Natural killer cell (primary cell): ENCODE measurements around the gene GPC4. TPM values are rescaled to one million over a fixed set of nuclear protein-coding genes. Genes with fewer than 3 reads are reported as not detected.

Experiments used
- ATAC-seq, 3 donors: fragments of 150-1000 bp in 2 of 3; fragments of 200-7000 bp in 1 of 3; cut with Tn5 transposase; 1 replicate in 1 of 3; 2 replicates in 2 of 3; pipeline ENCODE4 v1.10.0; 2021; ENCODE audit warnings: mild to moderate bottlenecking in 2 of 3, moderate library complexity in 2 of 3
- DNase-seq, 2 donors: peaks; one replicate each; pipeline versions ENCODE4 v3.0.0 to v3.0.0-alpha.2; 2013 to 2021; ENCODE audit warnings: mixed read lengths in 1 of 2
- H3K27ac ChIP-seq: one replicate; pipeline ENCODE4 v1.5.1; 2013; ENCODE audit warnings: mild to moderate bottlenecking, low read length
- H3K27me3 ChIP-seq: one replicate; pipeline ENCODE4 v1.6.1; 2013; ENCODE audit warnings: low read length; ENCODE audit not compliant: control insufficient read depth, insufficient read depth
- H3K36me3 ChIP-seq: one replicate; pipeline ENCODE4 v1.6.1; 2013; ENCODE audit warnings: low read length; ENCODE audit not compliant: control insufficient read depth, insufficient read depth
- H3K4me1 ChIP-seq: one replicate; pipeline ENCODE4 v1.6.1; 2013; ENCODE audit warnings: low read length; ENCODE audit not compliant: control insufficient read depth, insufficient read depth
- H3K4me3 ChIP-seq: one replicate; pipeline ENCODE4 v1.5.1; 2013; ENCODE audit warnings: low read length
- H3K9me3 ChIP-seq: one replicate; pipeline ENCODE4 v1.6.1; 2013; ENCODE audit warnings: low read length; ENCODE audit not compliant: control insufficient read depth, insufficient read depth
- H3K27ac Mint-ChIP-seq, 2 donors: one replicate each; pipeline ENCODE4 v1.8.0; 2022; ENCODE audit warnings: mild to moderate bottlenecking in 2 of 2, mixed read lengths in 2 of 2, moderate library complexity in 1 of 2
- H3K27me3 Mint-ChIP-seq, 2 donors: one replicate each; pipeline ENCODE4 v1.8.0; 2022; ENCODE audit warnings: low read depth in 2 of 2, mixed read lengths in 2 of 2
- H3K36me3 Mint-ChIP-seq: one replicate; pipeline ENCODE4 v1.8.0; 2022; ENCODE audit warnings: mixed read lengths
- H3K4me1 Mint-ChIP-seq, 2 donors: one replicate each; pipeline ENCODE4 v1.8.0; 2022; ENCODE audit warnings: mixed read lengths in 2 of 2
- H3K4me3 Mint-ChIP-seq: one replicate; pipeline ENCODE4 v1.8.0; 2022; ENCODE audit warnings: mild to moderate bottlenecking, moderate library complexity, mixed read lengths
- H3K9me3 Mint-ChIP-seq, 2 donors: one replicate each; pipeline ENCODE4 v1.8.0; 2022; ENCODE audit warnings: mixed read lengths in 2 of 2
- WGBS: methylation state at CpG from one replicate; pipeline ENCODE4 v1.1.7; 2013; ENCODE audit warnings: missing lambda C conversion rate; ENCODE audit not compliant: insufficient coverage; 5-methylcytosine and 5-hydroxymethylcytosine counted together
- intact Hi-C: fragments of 100-400 bp; cut with micrococcal nuclease; formaldehyde crosslinking; loops from one replicate; pipeline ENCODE4 v1.14.2; 2022
- total RNA-seq, 4 donors: library from RNA; stranded (reverse); fragments of 120-200 nt in 1 of 4; gene quantifications; one replicate each; pipeline versions ENCODE4 v1.2.3 to v1.2.4, GENCODE V29; 2013 to 2022
- TF ChIP-seq, protein P1 (sequence below): fragments of 200-600 bp; IDR thresholded peaks from one replicate; pipeline ENCODE4 v1.8.0; 2022; ENCODE audit warnings: antibody characterized with exemption

Gene GPC4
- total RNA-seq, 3 donors from 2014 or later (not counting 1 experiment from before 2014, with no cell fraction given), result 0.08 TPM; not detected in 2

DNA sequence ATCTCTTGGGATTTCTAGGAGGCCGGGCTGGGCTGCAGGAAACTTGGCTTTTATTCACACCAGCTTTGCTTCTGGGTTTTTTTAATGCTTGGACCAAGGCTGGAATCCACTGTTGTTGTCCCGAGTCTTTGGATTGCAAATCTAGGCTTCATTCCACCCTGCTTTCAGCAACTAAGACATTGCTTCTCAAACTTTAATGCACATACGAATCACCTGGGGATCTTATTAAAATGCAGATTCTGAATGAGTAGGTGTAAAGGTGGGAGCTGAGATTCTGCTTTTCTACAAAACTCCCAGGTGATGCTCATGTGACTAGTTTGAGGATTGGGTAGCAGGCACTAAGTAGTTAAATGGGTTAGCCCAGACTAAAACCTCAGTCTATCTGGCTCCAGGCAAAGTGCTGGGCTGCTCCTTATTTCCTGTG is 39.2 kb upstream of the GPC4 start:
- Mint-ChIP-seq H3K9me3 (no peaks in the 10 kb centered on the region), H3K4me3 (no peak overlapping the region), H3K27me3 (no peaks in the 10 kb centered on the region), H3K36me3 (no peaks in the 10 kb centered on the region), H3K4me1 (no peaks in the 10 kb centered on the region), H3K27ac (no peak overlapping the region)
- 79% methylated on average over 2 of the region's 3 CpGs for WGBS
- DNase-seq (no peak), ATAC-seq (no peak)
- TF ChIP-seq, protein P1, sequence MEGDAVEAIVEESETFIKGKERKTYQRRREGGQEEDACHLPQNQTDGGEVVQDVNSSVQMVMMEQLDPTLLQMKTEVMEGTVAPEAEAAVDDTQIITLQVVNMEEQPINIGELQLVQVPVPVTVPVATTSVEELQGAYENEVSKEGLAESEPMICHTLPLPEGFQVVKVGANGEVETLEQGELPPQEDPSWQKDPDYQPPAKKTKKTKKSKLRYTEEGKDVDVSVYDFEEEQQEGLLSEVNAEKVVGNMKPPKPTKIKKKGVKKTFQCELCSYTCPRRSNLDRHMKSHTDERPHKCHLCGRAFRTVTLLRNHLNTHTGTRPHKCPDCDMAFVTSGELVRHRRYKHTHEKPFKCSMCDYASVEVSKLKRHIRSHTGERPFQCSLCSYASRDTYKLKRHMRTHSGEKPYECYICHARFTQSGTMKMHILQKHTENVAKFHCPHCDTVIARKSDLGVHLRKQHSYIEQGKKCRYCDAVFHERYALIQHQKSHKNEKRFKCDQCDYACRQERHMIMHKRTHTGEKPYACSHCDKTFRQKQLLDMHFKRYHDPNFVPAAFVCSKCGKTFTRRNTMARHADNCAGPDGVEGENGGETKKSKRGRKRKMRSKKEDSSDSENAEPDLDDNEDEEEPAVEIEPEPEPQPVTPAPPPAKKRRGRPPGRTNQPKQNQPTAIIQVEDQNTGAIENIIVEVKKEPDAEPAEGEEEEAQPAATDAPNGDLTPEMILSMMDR, result no peak
- intact Hi-C loops, result no loop called here
- H3K4me3 ChIP-seq, result no peak overlapping the region
- no peaks in the 10 kb centered on the region for H3K27me3 ChIP-seq
- H3K27ac ChIP-seq, result no peak overlapping the region
- no peaks in the 10 kb centered on the region for H3K9me3 ChIP-seq
- no peaks in the 10 kb centered on the region for H3K36me3 ChIP-seq
- no peaks in the 10 kb centered on the region for H3K4me1 ChIP-seq

GRCh38 chrX:133448512-133449076 is 33.3 kb upstream of the GPC4 start:
- no peak for ATAC-seq
- Histone ChIP-seq H3K27me3 (no peaks in the 10 kb centered on the region), H3K27ac (no peak overlapping the region), H3K9me3 (no peaks in the 10 kb centered on the region), H3K36me3 (no peaks in the 10 kb centered on the region), H3K4me1 (no peaks in the 10 kb centered on the region), H3K4me3 (no peak overlapping the region)
- 71% methylated on average over 3 of the region's 4 CpGs for WGBS
- no peaks in the 10 kb centered on the region for H3K9me3 Mint-ChIP-seq
- intact Hi-C loops, result no loop called here
- no peak for DNase-seq
- no peak overlapping the region for H3K27ac Mint-ChIP-seq
- TF ChIP-seq, protein P1, result no peak
- H3K27me3 Mint-ChIP-seq, result peaks cover 10 to 14% of the 10 kb centered on the region in 2 donors
- H3K36me3 Mint-ChIP-seq, result no peaks in the 10 kb centered on the region
- H3K4me3 Mint-ChIP-seq, result no peak overlapping the region
- peaks cover 5 to 6% of the 10 kb centered on the region in 2 donors for H3K4me1 Mint-ChIP-seq

DNA sequence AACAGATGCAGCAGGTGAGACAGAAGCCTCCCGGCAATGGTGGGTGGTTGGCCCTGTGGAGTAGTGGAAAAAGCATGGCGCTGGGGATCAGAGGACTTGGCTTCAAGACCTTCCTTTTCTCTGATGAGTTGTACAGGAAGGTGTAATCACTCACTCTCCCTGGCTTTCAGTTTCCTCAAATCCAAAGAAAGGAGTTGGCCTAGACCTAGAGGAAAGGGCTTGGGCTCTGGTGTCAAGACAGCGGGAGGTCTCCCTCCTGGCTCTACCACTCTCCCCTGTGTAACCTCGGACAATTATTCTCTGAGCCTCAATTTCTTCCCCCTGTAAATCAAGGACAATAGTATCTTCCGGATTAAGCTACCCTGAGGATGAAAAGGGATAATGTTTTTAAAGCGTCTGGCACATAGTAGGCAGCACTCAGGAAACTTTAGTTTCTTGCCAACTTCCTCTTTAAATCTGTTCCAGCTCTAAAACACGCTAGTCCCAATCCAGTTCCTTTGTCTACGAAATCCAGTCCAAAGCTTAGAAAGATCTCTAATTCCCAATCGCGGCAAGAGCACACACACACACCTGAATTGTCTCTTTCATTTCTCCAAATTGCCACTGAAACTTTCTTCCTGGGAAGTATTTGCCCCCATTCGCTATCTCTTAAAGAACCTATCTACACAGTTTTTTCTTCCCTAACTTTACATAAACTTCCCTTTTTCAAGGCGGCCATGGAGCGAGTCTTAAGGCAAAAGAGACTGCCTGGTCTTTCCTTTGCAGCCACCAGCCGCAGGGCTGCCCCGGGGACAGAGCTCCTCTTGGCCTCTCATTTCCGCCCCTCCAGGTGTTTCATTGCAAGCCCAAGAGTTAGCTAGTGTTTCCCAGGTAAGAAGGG is 29.9 kb upstream of the GPC4 start:
- H3K36me3 Mint-ChIP-seq, result no peaks in the 10 kb centered on the region
- TF ChIP-seq, protein P1, result no peak
- no peak overlapping the region for H3K27ac ChIP-seq
- H3K9me3 ChIP-seq, result no peaks in the 10 kb centered on the region
- no peak overlapping the region for H3K4me3 ChIP-seq
- ATAC-seq (no peak), DNase-seq (no peak)
- no peaks in the 10 kb centered on the region for H3K36me3 ChIP-seq
- no peaks in the 10 kb centered on the region for H3K4me1 ChIP-seq
- peaks cover 5 to 6% of the 10 kb centered on the region in 2 donors for H3K4me1 Mint-ChIP-seq
- intact Hi-C loops, result no loop called here
- no peaks in the 10 kb centered on the region for H3K9me3 Mint-ChIP-seq
- no peak overlapping the region for H3K4me3 Mint-ChIP-seq
- H3K27ac Mint-ChIP-seq, result no peak overlapping the region
- 9% methylated on average over 10 of the region's 16 CpGs for WGBS
- peaks cover 10 to 14% of the 10 kb centered on the region in 2 donors for H3K27me3 Mint-ChIP-seq
- no peaks in the 10 kb centered on the region for H3K27me3 ChIP-seq
